Hepatic stellate cell (primary cell): ENCODE data around the gene IL10.
"Not testable (repeated sequence)": the region's sequence is repeated elsewhere in the genome, so short reads cannot be mapped to it uniquely, and the experiment has no call there.

Experiments used
- DNase-seq: peaks from one replicate; pipeline ENCODE4 v3.0.0; 2011; ENCODE audit warnings: low spot score

The IL10 gene

GRCh38 chr1:206793620-206794019, 21.3 kb upstream of the IL10 start:
- DNase-seq, result no peak

- DNase-seq, result no peak
These were observed 20.8 kb upstream of the IL10 start for GRCh38 chr1:206792939-206793607.

- no peak for DNase-seq
These were observed 18.4 kb upstream of the IL10 start for GRCh38 chr1:206790502-206791250.

GRCh38 chr1:206788487-206789050, 16.3 kb upstream of the IL10 start:
- no peak for DNase-seq

- no peak for DNase-seq
These were observed 15.6 kb upstream of the IL10 start for GRCh38 chr1:206787891-206788290.

GRCh38 chr1:206786212-206786886, 14.1 kb upstream of the IL10 start:
- no peak for DNase-seq

GRCh38 chr1:206785182-206785765, 13.0 kb upstream of the IL10 start:
- no peak for DNase-seq

GRCh38 chr1:206784471-206784903, 12.2 kb upstream of the IL10 start:
- no peak for DNase-seq

GRCh38 chr1:206783506-206783905, 11.2 kb upstream of the IL10 start:
- DNase-seq, result no peak

GRCh38 chr1:206782448-206782847, 10.2 kb upstream of the IL10 start:
- DNase-seq, result no peak

GRCh38 chr1:206779638-206780037, 7.3 kb upstream of the IL10 start:
- DNase-seq, result no peak

GRCh38 chr1:206778911-206779310, 6.6 kb upstream of the IL10 start:
- not testable (repeated sequence) for DNase-seq

GRCh38 chr1:206778031-206778430, 5.7 kb upstream of the IL10 start:
- no peak for DNase-seq

GRCh38 chr1:206776229-206776628, 3.9 kb upstream of the IL10 start:
- DNase-seq, result no peak

- no peak for DNase-seq
These were observed 1.8 kb upstream of the IL10 start for GRCh38 chr1:206774093-206774492.

GRCh38 chr1:206771338-206771692, 979 bp downstream of the IL10 start:
- DNase-seq, result no peak

GRCh38 chr1:206770531-206771337, 1.6 kb downstream of the IL10 start, which contains the start of gene IL19:
IL19 (plus strand) TSS chr1:206770773; CDS start chr1:206836663, 65,890 bp downstream.
- no peak for DNase-seq

- no peak for DNase-seq
These were observed 3.0 kb downstream of the IL10 start for GRCh38 chr1:206769304-206769731.

GRCh38 chr1:206768472-206769303, 3.6 kb downstream of the IL10 start:
- DNase-seq, result no peak

- peak; percentile 69 for DNase-seq
These were observed 5.9 kb downstream of the IL10 start for GRCh38 chr1:206766251-206766856.
